IPS-15b (cell line): Measurements from ENCODE around the gene HMGN1.
A peak's percentile ranks its signal among the peaks of the same experiment; 100 is the strongest.

Source experiments
- H3K27me3 ChIP-seq: one replicate; pipeline ENCODE4 v1.6.1; 2013; ENCODE audit warnings: low read length; ENCODE audit not compliant: control insufficient read depth, insufficient read depth
- H3K36me3 ChIP-seq: one replicate; pipeline ENCODE4 v1.6.1; 2013; ENCODE audit warnings: low read length; ENCODE audit not compliant: control insufficient read depth, insufficient read depth
- H3K4me1 ChIP-seq: one replicate; pipeline ENCODE4 v1.6.1; 2013; ENCODE audit warnings: mild to moderate bottlenecking, low read length; ENCODE audit not compliant: control insufficient read depth, insufficient read depth
- H3K4me3 ChIP-seq: one replicate; pipeline ENCODE4 v1.5.1; 2013; ENCODE audit warnings: low read depth, low read length
- H3K9ac ChIP-seq: one replicate; pipeline ENCODE4 v1.6.1; 2013; ENCODE audit warnings: low read depth, mild to moderate bottlenecking, low read length
- H3K9me3 ChIP-seq: one replicate; pipeline ENCODE4 v1.6.1; 2013; ENCODE audit warnings: mild to moderate bottlenecking, low read length; ENCODE audit not compliant: control insufficient read depth, insufficient read depth

The HMGN1 gene

GRCh38 chr21:39363607-39364555 is 15.0 kb upstream of the HMGN1 start:
- no peak overlapping the region for H3K9ac ChIP-seq
- H3K4me3 ChIP-seq, result no peak overlapping the region
- H3K9me3 ChIP-seq, result no peaks in the 10 kb centered on the region
- peaks cover 3% of the 10 kb centered on the region for H3K4me1 ChIP-seq
- no peaks in the 10 kb centered on the region for H3K27me3 ChIP-seq
- no peaks in the 10 kb centered on the region for H3K36me3 ChIP-seq

DNA sequence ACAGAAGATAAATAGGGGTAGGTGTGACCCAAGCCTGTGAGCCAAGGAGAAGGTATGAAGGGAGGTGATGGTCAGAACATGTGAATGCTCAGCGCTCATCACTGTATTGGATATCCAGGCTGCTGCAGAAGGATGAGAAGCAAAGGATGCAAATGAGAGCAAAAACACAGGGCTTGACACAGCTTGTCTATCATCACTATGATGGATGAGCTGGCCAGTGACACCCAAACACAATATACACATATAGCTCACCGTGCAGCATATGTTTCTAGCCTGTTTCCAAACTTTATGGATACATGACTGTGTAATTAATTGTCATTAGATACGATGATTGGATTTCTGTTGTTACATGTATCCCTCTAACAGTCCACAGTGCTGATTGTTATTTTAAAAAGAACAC is 13.8 kb upstream of the HMGN1 start:
- Histone ChIP-seq H3K9me3 (no peaks in the 10 kb centered on the region), H3K4me3 (no peak overlapping the region), H3K4me1 (peaks cover 3% of the 10 kb centered on the region), H3K9ac (no peak overlapping the region), H3K27me3 (no peaks in the 10 kb centered on the region), H3K36me3 (no peaks in the 10 kb centered on the region)

DNA sequence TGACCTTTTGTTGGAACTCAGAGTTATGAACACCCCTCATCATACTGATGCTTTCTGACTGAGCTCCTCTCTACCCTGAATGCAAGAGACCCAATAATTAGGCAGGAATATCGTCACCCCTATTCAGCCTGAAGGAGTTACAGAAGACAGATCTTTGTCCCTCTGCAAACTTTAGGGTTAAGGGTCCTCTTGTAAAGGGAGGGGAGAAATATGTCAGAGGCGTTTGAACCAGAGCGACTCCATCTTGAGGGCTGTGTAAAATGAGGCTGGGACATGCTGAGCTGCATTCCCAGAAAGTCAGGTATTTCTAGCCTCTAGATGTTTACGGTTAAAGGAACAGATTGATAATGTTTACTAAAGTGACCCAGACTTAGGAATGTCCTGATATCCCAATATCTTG is 10.5 kb upstream of the HMGN1 start:
- H3K36me3 ChIP-seq, result no peaks in the 10 kb centered on the region
- H3K4me3 ChIP-seq, result no peak overlapping the region
- peaks cover 3% of the 10 kb centered on the region for H3K4me1 ChIP-seq
- H3K9ac ChIP-seq, result no peak overlapping the region
- no peaks in the 10 kb centered on the region for H3K27me3 ChIP-seq
- no peaks in the 10 kb centered on the region for H3K9me3 ChIP-seq

GRCh38 chr21:39353295-39353694 is 4.4 kb upstream of the HMGN1 start:
- Histone ChIP-seq H3K4me3 (no peak overlapping the region), H3K36me3 (no peaks in the 10 kb centered on the region), H3K9me3 (no peaks in the 10 kb centered on the region)

DNA sequence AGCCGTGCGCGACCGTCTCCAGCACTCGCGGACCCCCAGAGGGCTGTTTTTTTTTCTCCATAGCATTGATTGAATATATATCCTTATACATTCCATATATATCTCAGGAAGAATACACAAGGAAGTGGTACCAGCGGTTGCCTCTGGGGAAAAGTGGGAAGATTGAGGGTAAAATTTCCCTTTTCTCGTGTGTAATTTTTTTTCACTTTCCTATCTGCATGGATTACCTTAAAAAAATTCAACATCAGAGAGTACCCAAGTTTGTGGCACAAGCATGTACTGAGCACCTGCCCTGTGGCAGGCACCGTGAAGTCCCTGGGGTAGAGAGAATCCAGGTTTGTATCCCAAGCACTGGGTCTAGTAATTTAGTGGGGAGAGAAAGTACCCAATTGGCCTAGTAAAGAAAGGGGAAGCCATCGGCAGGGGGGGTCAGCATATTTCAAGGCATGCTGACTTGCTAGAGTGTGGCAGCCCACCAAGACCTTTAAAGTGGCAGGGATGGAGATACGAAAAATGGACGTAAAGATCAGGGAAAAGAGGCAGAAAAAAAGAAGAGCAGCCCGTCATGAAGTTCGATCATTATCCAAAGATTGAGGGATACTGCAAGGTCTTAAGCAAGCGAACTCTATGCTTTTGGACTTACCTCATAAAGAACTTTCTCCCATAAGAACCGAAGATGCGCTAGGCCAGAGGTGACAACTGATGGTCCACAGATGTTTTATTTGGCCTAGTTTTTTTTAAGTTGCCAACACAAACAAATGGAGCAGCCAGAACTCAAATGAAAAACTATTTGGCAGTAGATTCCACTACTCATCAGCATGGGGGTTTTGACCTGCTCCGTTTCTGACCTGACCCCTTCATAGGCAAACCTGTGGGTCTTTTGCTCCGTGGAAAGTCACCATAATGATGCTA is 1.5 kb upstream of the HMGN1 start:
- H3K4me3 ChIP-seq, result peak overlapping the region; percentile 90
- H3K36me3 ChIP-seq, result peaks cover 3% of the 10 kb centered on the region
- peaks cover 10% of the 10 kb centered on the region for H3K4me1 ChIP-seq
- no peaks in the 10 kb centered on the region for H3K9me3 ChIP-seq
- no peaks in the 10 kb centered on the region for H3K27me3 ChIP-seq
- H3K9ac ChIP-seq, result peak overlapping the region; percentile 93

More at GRCh38 chr21:39353295-39353694, 4.4 kb upstream of the HMGN1 start:
- Histone ChIP-seq H3K9ac (no peak overlapping the region), H3K27me3 (no peaks in the 10 kb centered on the region), H3K4me1 (no peaks in the 10 kb centered on the region)

GRCh38 chr21:39349211-39350093 is 564 bp upstream of the HMGN1 start:
- peak overlapping the region; percentile 90 for H3K4me3 ChIP-seq
- peaks cover 12% of the 10 kb centered on the region for H3K4me1 ChIP-seq
- no peaks in the 10 kb centered on the region for H3K9me3 ChIP-seq
- H3K9ac ChIP-seq, result peak overlapping the region; percentile 93
- no peaks in the 10 kb centered on the region for H3K27me3 ChIP-seq
- peaks cover 6% of the 10 kb centered on the region for H3K36me3 ChIP-seq

DNA sequence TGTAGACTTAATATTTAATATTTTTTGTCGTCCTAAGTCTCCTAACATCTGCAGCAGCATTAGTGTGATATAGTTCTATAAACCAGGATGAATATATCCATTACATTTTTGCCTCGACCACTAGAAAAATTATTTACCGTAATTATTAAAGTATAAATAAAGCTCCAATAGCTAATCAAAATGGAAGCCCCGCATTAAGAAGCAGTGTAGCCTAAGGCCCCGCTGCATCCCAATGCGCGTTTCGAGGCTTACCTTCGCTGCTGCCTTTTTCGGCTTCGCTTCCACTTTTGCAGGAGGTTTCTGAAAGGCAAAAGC is 891 bp downstream of the HMGN1 start:
- Histone ChIP-seq H3K9ac (peak overlapping the region; percentile 97), H3K4me3 (peak overlapping the region; percentile 98), H3K36me3 (peaks cover 13% of the 10 kb centered on the region), H3K4me1 (peaks cover 15% of the 10 kb centered on the region), H3K9me3 (no peaks in the 10 kb centered on the region), H3K27me3 (no peaks in the 10 kb centered on the region)

DNA sequence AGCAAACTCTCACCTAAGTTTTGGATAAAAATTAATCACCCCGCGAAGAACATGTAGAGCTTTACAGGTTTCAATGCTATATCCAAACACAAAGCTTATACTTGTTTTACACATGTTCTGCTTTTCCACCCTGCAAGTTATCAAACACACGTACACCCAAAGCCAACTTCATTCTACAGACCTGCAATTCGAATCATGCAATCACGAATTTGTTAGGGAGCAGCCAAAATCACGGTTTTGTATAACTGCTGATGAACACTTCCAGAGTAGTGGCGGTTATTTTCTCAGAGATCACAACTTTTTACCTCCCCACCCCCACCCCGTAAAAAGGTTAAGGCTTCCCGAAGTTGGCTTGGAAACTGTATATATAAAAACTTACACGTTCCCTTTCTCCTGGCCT is 1.4 kb downstream of the HMGN1 start:
- peaks cover 13% of the 10 kb centered on the region for H3K36me3 ChIP-seq
- peak overlapping the region; percentile 98 for H3K4me3 ChIP-seq
- peak overlapping the region; percentile 97 for H3K9ac ChIP-seq
- no peaks in the 10 kb centered on the region for H3K9me3 ChIP-seq
- H3K4me1 ChIP-seq, result peaks cover 15% of the 10 kb centered on the region
- no peaks in the 10 kb centered on the region for H3K27me3 ChIP-seq

DNA sequence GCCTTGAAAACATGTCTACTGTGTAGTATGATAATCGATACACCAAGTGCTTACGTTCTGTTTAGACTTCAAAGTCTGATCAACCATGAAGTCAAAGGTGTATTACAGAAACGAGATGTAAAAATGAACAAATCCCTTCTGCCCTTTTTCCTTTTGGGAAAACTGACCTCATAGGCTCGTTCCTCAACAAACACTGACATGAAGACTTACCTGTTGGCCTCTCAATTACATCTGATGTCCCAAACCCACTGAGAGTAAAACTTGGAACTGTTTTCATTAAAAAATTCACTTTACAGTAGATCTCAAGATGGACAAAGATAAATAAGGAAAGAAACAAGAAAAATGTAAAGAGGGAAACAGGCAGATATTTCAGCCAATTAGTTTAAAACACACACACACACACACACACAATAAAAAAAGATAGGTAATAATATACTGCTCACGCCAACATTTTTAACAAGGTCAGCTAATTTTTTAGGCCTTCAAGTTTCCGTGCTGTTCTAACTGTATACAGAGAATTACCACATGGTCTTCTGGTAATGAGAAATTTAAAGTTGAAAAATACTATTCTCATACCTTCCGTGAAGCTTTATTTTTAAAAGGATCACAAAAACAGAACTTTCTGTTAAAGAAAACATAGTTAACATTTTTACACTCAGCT is 2.1 kb downstream of the HMGN1 start:
- peak overlapping the region; percentile 98 for H3K4me3 ChIP-seq
- H3K9ac ChIP-seq, result peak overlapping the region; percentile 47
- peaks cover 13% of the 10 kb centered on the region for H3K36me3 ChIP-seq
- peaks cover 15% of the 10 kb centered on the region for H3K4me1 ChIP-seq
- H3K27me3 ChIP-seq, result no peaks in the 10 kb centered on the region
- no peaks in the 10 kb centered on the region for H3K9me3 ChIP-seq

- Histone ChIP-seq H3K9ac (no peak overlapping the region), H3K9me3 (no peaks in the 10 kb centered on the region), H3K36me3 (peaks cover 13% of the 10 kb centered on the region), H3K4me3 (peak overlapping the region; percentile 98), H3K27me3 (no peaks in the 10 kb centered on the region), H3K4me1 (peaks cover 15% of the 10 kb centered on the region)
These were observed 2.7 kb downstream of the HMGN1 start for GRCh38 chr21:39346206-39346605.

- H3K36me3 ChIP-seq, result peaks cover 13% of the 10 kb centered on the region
These were observed 3.4 kb downstream of the HMGN1 start for GRCh38 chr21:39345440-39345839.

More at GRCh38 chr21:39345440-39345839, 3.4 kb downstream of the HMGN1 start:
- H3K9ac ChIP-seq, result no peak overlapping the region
- no peaks in the 10 kb centered on the region for H3K9me3 ChIP-seq
- H3K27me3 ChIP-seq, result no peaks in the 10 kb centered on the region
- H3K4me3 ChIP-seq, result peak overlapping the region; percentile 30
- peaks cover 15% of the 10 kb centered on the region for H3K4me1 ChIP-seq
